HG02623 (cell line): ENCODE data around the gene PRDM2.

Source experiments
- ATAC-seq: cut with Tn5 transposase; IDR thresholded peaks from one replicate; pipeline ENCODE4 v1.9.1; 2021; ENCODE audit warnings: moderate library complexity; ENCODE audit not compliant: unreplicated experiment

PRDM2 gene

GRCh38 chr1:13762642-13763041 is 62.7 kb downstream of the PRDM2 start:
- no peak for ATAC-seq

- ATAC-seq, result no peak
Measured at GRCh38 chr1:13763222-13763621, 63.2 kb downstream of the PRDM2 start.

- no peak for ATAC-seq
Measured at GRCh38 chr1:13763991-13764390, 64.0 kb downstream of the PRDM2 start.

- ATAC-seq, result no peak
Measured at GRCh38 chr1:13764588-13765332, 64.8 kb downstream of the PRDM2 start.

- no peak for ATAC-seq
Measured at GRCh38 chr1:13766592-13767564, 66.9 kb downstream of the PRDM2 start.

- ATAC-seq, result no peak
Measured at GRCh38 chr1:13769212-13769611, 69.2 kb downstream of the PRDM2 start.

GRCh38 chr1:13769830-13770229 is 69.8 kb downstream of the PRDM2 start:
- ATAC-seq, result no peak

GRCh38 chr1:13770743-13771142 is 70.8 kb downstream of the PRDM2 start:
- ATAC-seq, result no peak

GRCh38 chr1:13771745-13772144 is 71.8 kb downstream of the PRDM2 start:
- ATAC-seq, result no peak

GRCh38 chr1:13772271-13772670 is 72.3 kb downstream of the PRDM2 start:
- ATAC-seq, result no peak

- no peak for ATAC-seq
Measured at GRCh38 chr1:13774121-13774520, 74.1 kb downstream of the PRDM2 start.

- no peak for ATAC-seq
Measured at GRCh38 chr1:13775459-13775858, 75.5 kb downstream of the PRDM2 start.

GRCh38 chr1:13775916-13776315 is 75.9 kb downstream of the PRDM2 start:
- ATAC-seq, result no peak

GRCh38 chr1:13778431-13778830 is 78.4 kb downstream of the PRDM2 start:
- no peak for ATAC-seq

GRCh38 chr1:13779930-13780329 is 79.9 kb downstream of the PRDM2 start:
- no peak for ATAC-seq

GRCh38 chr1:13780780-13781179 is 80.8 kb downstream of the PRDM2 start:
- no peak for ATAC-seq

GRCh38 chr1:13781228-13781627 is 81.2 kb downstream of the PRDM2 start:
- no peak for ATAC-seq

- no peak for ATAC-seq
Measured at GRCh38 chr1:13781907-13782633, 82.1 kb downstream of the PRDM2 start.

- ATAC-seq, result no peak
Measured at GRCh38 chr1:13782634-13783360, 82.8 kb downstream of the PRDM2 start.

- no peak for ATAC-seq
Measured at GRCh38 chr1:13783551-13783950, 83.6 kb downstream of the PRDM2 start.

- ATAC-seq, result no peak
Measured at GRCh38 chr1:13784971-13785370, 85.0 kb downstream of the PRDM2 start.
